Prostate gland (tissue), 2 donors: ENCODE data around the gene CDYL.

Experiments used
- POLR2A ChIP-seq: fragments of 450-650 bp; IDR thresholded peaks from one replicate; pipeline ENCODE4 v1.6.1; 2016; ENCODE audit warnings: antibody characterized with exemption, mild to moderate bottlenecking
- POLR2AphosphoS5 ChIP-seq: sonication (generic); formaldehyde crosslinking; IDR thresholded peaks from one replicate; pipeline ENCODE4 v1.6.1; 2017; ENCODE audit warnings: antibody characterized with exemption
- TF ChIP-seq, protein P1 (sequence below), 4 experiments: fragments of 200-600 bp in 2 of 4; fragments of 450-650 bp in 2 of 4; sonication (generic) in 2 of 4; IDR thresholded peaks; 1 replicate in 3 of 4; 2 replicates in 1 of 4; pipeline ENCODE4 v1.5.1; 2016 to 2019; ENCODE audit warnings: antibody characterized with exemption in 4 of 4, mild to moderate bottlenecking in 2 of 4, moderate library complexity in 2 of 4

DNA sequence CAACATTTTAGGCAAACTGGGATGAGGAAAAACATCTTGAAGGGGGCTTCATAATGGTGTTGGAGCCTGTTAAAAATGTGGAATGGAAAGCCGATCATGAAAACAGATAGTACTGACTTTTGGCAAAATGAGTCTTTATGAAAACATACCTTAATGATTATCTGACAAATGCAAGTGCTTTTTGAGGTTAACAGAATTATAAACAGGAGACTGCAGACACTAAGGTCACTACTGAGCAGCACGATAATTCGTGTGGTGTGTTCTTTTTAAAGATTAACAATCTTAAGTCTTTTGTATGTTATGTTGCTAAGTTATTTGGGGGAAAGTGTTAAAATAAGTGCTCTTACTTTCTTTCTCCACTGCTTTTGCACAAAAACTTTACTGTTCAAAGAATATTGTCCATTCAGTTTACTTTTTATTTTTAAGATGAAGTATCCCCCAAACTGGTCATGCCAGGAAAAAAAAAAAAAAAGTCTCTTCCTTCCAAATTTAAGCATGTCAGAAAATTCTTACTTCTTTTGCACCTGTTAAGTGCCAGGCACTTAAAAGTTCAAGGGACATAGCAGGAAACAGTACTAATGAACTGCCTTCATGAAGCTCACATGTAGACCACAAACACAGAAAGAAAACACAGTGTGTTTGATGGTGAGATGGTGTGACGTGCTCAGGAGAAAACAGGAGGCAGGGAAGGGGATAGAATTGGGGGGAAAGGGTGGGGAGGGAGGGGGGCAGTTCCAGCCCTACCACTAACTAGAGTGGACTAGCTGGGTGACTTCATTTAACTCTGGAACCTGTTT lies 73.2 kb downstream of the CDYL start:
- TF ChIP-seq, protein P1, sequence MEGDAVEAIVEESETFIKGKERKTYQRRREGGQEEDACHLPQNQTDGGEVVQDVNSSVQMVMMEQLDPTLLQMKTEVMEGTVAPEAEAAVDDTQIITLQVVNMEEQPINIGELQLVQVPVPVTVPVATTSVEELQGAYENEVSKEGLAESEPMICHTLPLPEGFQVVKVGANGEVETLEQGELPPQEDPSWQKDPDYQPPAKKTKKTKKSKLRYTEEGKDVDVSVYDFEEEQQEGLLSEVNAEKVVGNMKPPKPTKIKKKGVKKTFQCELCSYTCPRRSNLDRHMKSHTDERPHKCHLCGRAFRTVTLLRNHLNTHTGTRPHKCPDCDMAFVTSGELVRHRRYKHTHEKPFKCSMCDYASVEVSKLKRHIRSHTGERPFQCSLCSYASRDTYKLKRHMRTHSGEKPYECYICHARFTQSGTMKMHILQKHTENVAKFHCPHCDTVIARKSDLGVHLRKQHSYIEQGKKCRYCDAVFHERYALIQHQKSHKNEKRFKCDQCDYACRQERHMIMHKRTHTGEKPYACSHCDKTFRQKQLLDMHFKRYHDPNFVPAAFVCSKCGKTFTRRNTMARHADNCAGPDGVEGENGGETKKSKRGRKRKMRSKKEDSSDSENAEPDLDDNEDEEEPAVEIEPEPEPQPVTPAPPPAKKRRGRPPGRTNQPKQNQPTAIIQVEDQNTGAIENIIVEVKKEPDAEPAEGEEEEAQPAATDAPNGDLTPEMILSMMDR (IDR thresholded peaks at IDR 0.05): no peak
- no peak for TF ChIP-seq POLR2A
- TF ChIP-seq POLR2AphosphoS5: no peak
